Loucy (cell line): Measurements from ENCODE around the gene PRKAA2.

Source experiments
- H2AFZ ChIP-seq: fragments of 200-600 bp; sonication (generic); 2 replicates; pipeline ENCODE4 v1.6.0; 2016; ENCODE audit warnings: antibody characterized with exemption, mild to moderate bottlenecking, low read length, moderate library complexity
- H3F3A ChIP-seq: fragments of 200-600 bp; 2 replicates; pipeline ENCODE4 v1.6.0; 2016; ENCODE audit warnings: antibody characterized with exemption, low read depth, mild to moderate bottlenecking
- H3K27me3 ChIP-seq: fragments of 200-600 bp; sonication (generic); 2 replicates; pipeline ENCODE4 v1.6.1; 2014; ENCODE audit warnings: low read length, mild to moderate bottlenecking; ENCODE audit not compliant: insufficient read depth, poor library complexity, severe bottlenecking
- H3K36me3 ChIP-seq: fragments of 200-600 bp; sonication (generic); 2 replicates; pipeline ENCODE4 v1.6.1; 2016; ENCODE audit warnings: low read length; ENCODE audit not compliant: insufficient read depth
- H3K4me1 ChIP-seq: fragments of 200-600 bp; sonication (generic); 2 replicates; pipeline ENCODE4 v1.5.1; 2014; ENCODE audit warnings: low read length, mild to moderate bottlenecking; ENCODE audit not compliant: insufficient read depth, poor library complexity, severe bottlenecking
- H3K4me2 ChIP-seq: fragments of 200-600 bp; sonication (generic); 2 replicates; pipeline ENCODE4 v1.6.0; 2014; ENCODE audit warnings: antibody characterized with exemption, low read length, low read depth, mild to moderate bottlenecking; ENCODE audit not compliant: poor library complexity, severe bottlenecking
- H3K4me3 ChIP-seq: fragments of 200-600 bp; sonication (generic); 2 replicates; pipeline ENCODE4 v1.5.1; 2014; ENCODE audit warnings: low read length, mild to moderate bottlenecking, mixed read lengths; ENCODE audit not compliant: poor library complexity, severe bottlenecking
- H3K79me2 ChIP-seq: fragments of 200-600 bp; sonication (generic); 2 replicates; pipeline ENCODE4 v1.6.1; 2014; ENCODE audit warnings: low read length; ENCODE audit not compliant: insufficient read depth
- H3K9ac ChIP-seq: fragments of 200-600 bp; sonication (generic); 2 replicates; pipeline ENCODE4 v1.6.0; 2014; ENCODE audit warnings: mild to moderate bottlenecking, low read depth, low read length, moderate library complexity; ENCODE audit not compliant: poor library complexity, severe bottlenecking
- H3K9me2 ChIP-seq: fragments of 200-600 bp; sonication (generic); replicated peaks from 2 replicates; pipeline ENCODE4 v1.6.1; 2016; ENCODE audit warnings: low read depth, low read length, mixed read lengths
- H3K9me3 ChIP-seq: fragments of 200-600 bp; sonication (generic); 2 replicates; pipeline ENCODE4 v1.6.1; 2014; ENCODE audit warnings: mild to moderate bottlenecking, antibody characterized with exemption, low read length, low read depth; ENCODE audit not compliant: insufficient read depth
- H4K20me1 ChIP-seq: fragments of 200-600 bp; sonication (generic); 2 replicates; pipeline ENCODE4 v1.6.0; 2014; ENCODE audit warnings: antibody characterized with exemption, low read length, mild to moderate bottlenecking; ENCODE audit not compliant: insufficient read depth, poor library complexity, severe bottlenecking
- EZH2phosphoT487 ChIP-seq: fragments of 200-600 bp; IDR thresholded peaks from 2 replicates; pipeline ENCODE4 v1.6.1; 2018; ENCODE audit warnings: antibody characterized with exemption, mild to moderate bottlenecking, moderate library complexity, borderline replicate concordance
- TF ChIP-seq, protein P1 (sequence below): fragments of 200-600 bp; sonication (generic); conservative IDR thresholded peaks from 2 replicates; pipeline ENCODE4 v1.5.1; 2014; ENCODE audit warnings: mild to moderate bottlenecking, antibody characterized with exemption, low read length

The PRKAA2 gene

DNA sequence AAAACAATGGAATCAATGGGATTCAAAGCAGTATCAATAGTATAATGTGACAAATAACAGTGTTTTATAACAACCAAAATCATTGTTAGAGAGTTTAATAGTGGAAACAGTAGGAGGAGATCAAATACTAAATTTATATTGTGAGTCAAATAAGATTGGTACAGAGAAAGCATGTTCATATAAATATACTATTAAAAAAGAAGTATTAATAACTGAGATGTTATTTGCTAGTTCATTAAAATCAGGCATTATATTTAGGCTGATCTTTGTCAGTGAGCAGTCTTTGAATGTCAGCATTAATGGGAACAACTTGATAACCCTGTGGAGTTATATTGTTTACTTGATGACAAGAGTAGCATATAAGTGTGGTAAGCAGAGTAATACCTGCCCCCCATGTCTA is 30.6 kb downstream of the PRKAA2 start:
- H2AFZ ChIP-seq: no peak overlapping the region
- no peaks in the 10 kb centered on the region for H3K9me2 ChIP-seq
- H4K20me1 ChIP-seq: no peaks in the 10 kb centered on the region
- H3K36me3 ChIP-seq: no peaks in the 10 kb centered on the region
- H3K9me3 ChIP-seq: no peaks in the 10 kb centered on the region
- H3K9ac ChIP-seq: no peak overlapping the region
- no peaks in the 10 kb centered on the region for H3K79me2 ChIP-seq
- no peaks in the 10 kb centered on the region for H3K27me3 ChIP-seq
- H3K4me3 ChIP-seq: no peak overlapping the region
- TF ChIP-seq, protein P1, sequence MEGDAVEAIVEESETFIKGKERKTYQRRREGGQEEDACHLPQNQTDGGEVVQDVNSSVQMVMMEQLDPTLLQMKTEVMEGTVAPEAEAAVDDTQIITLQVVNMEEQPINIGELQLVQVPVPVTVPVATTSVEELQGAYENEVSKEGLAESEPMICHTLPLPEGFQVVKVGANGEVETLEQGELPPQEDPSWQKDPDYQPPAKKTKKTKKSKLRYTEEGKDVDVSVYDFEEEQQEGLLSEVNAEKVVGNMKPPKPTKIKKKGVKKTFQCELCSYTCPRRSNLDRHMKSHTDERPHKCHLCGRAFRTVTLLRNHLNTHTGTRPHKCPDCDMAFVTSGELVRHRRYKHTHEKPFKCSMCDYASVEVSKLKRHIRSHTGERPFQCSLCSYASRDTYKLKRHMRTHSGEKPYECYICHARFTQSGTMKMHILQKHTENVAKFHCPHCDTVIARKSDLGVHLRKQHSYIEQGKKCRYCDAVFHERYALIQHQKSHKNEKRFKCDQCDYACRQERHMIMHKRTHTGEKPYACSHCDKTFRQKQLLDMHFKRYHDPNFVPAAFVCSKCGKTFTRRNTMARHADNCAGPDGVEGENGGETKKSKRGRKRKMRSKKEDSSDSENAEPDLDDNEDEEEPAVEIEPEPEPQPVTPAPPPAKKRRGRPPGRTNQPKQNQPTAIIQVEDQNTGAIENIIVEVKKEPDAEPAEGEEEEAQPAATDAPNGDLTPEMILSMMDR: no peak
- H3K4me1 ChIP-seq: no peaks in the 10 kb centered on the region
- H3F3A ChIP-seq: no peaks in the 10 kb centered on the region
- H3K4me2 ChIP-seq: no peak overlapping the region

DNA sequence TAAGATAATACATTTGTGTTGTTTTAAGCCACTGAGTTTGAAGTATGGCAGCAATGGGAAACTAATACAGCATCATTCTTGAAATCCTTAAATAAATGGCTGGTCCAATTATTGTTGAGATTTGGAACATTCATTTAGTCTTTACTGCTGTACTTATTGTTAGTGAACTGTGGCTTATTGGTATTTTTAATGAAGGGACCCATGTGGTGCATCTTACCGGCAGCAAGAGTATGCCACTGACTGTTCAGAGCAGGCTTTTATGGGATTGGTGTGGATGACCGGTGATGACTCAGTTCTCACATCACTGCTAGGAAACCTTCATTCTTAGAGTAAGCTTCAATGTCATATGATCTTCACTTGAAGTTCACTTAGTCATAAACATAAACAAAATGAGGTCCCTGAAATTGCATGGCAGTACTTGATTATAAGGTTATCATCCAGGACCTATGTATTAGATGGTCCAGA is 31.5 kb downstream of the PRKAA2 start:
- Histone ChIP-seq H3K4me3 (no peak overlapping the region), H3K9me2 (no peaks in the 10 kb centered on the region), H3K9me3 (no peaks in the 10 kb centered on the region), H3K79me2 (no peaks in the 10 kb centered on the region), H3K36me3 (no peaks in the 10 kb centered on the region), H3F3A (no peaks in the 10 kb centered on the region), H2AFZ (no peak overlapping the region), H3K27me3 (no peaks in the 10 kb centered on the region), H3K4me1 (no peaks in the 10 kb centered on the region), H3K4me2 (no peak overlapping the region), H4K20me1 (no peaks in the 10 kb centered on the region), H3K9ac (no peak overlapping the region)
- TF ChIP-seq, protein P1: no peak
- TF ChIP-seq EZH2phosphoT487: no peak

DNA sequence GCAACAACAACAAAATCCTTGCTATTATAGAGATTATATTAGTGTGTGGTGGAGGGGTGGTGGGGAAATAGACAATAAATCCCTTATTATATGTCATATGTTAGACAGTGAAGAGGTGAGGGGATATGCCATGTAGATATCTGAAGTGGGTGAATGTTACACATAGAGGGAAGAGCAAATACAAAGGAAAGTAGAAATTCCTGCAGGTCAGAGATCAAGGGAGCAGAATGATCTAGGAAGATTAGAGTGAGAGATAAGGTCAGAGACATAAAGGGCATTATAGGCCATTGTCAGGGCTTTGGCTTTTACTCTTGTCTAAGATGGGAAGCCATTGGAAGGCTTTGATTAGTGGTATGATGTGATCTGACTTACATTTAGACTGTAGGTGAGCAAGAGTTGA is 38.5 kb downstream of the PRKAA2 start:
- Histone ChIP-seq H3K27me3 (no peaks in the 10 kb centered on the region), H3K4me2 (no peak overlapping the region), H3K9ac (no peak overlapping the region), H4K20me1 (no peaks in the 10 kb centered on the region), H3K9me3 (no peaks in the 10 kb centered on the region), H3K4me1 (no peaks in the 10 kb centered on the region), H3K36me3 (no peaks in the 10 kb centered on the region), H3K4me3 (no peak overlapping the region), H2AFZ (no peak overlapping the region), H3K9me2 (no peaks in the 10 kb centered on the region), H3K79me2 (no peaks in the 10 kb centered on the region), H3F3A (no peaks in the 10 kb centered on the region)
- no peak for TF ChIP-seq EZH2phosphoT487
- TF ChIP-seq, protein P1: no peak
